ENCODE results near the gene IQSEC1.

GRCh38 chr3:12999147-13000140, 73.8 kb downstream of the IQSEC1 start:
- no peak for TF ChIP-seq POLR2A (IDR thresholded peaks at IDR 0.05; ENCODE audit: low read depth, low read length)
- no peak for TF ChIP-seq POLR2AphosphoS5 (IDR thresholded peaks at IDR 0.05; ENCODE audit: low read depth, low read length)
- TF ChIP-seq TAF1 (IDR thresholded peaks at IDR 0.05; ENCODE audit: low read depth, low read length) = no peak
- TF ChIP-seq PAX5 (IDR thresholded peaks at IDR 0.05; ENCODE audit: insufficient read depth, low read length, severe bottlenecking) = no peak
